Skeletal muscle tissue (tissue), 4 donors: ENCODE data around the gene LACTB. TPM values are rescaled to one million over a fixed set of nuclear protein-coding genes. Genes with fewer than 3 reads are reported as not detected.
"Not testable (repeated sequence)": the region's sequence is repeated elsewhere in the genome, so short reads cannot be mapped to it uniquely, and the experiment has no call there.

Experiments
- H3K27ac ChIP-seq: one replicate; pipeline ENCODE4 v1.7.0; 2013; ENCODE audit warnings: mild to moderate bottlenecking, low read depth, low read length, inconsistent platforms
- H3K27me3 ChIP-seq, 3 donors: one replicate each; pipeline ENCODE4 v1.7.0; 2013; ENCODE audit warnings: low read length in 3 of 3; ENCODE audit not compliant: control insufficient read depth in 3 of 3, insufficient read depth in 3 of 3
- H3K36me3 ChIP-seq, 3 donors: one replicate each; pipeline ENCODE4 v1.7.0; 2013; ENCODE audit warnings: low read length in 3 of 3; ENCODE audit not compliant: control insufficient read depth in 3 of 3, insufficient read depth in 3 of 3
- H3K4me1 ChIP-seq, 3 donors: one replicate each; pipeline ENCODE4 v1.7.0; 2013; ENCODE audit warnings: low read length in 3 of 3, mild to moderate bottlenecking in 3 of 3; ENCODE audit not compliant: control insufficient read depth in 3 of 3, insufficient read depth in 3 of 3
- H3K4me3 ChIP-seq, 3 donors: one replicate each; pipeline ENCODE4 v1.7.0; 2013; ENCODE audit warnings: low read length in 3 of 3
- H3K9ac ChIP-seq, 3 donors: one replicate each; pipeline ENCODE4 v1.7.0; 2013; ENCODE audit warnings: low read length in 3 of 3, mild to moderate bottlenecking in 3 of 3, moderate library complexity in 2 of 3, low read depth in 1 of 3
- H3K9me3 ChIP-seq, 3 donors: one replicate each; pipeline ENCODE4 v1.7.0; 2013; ENCODE audit warnings: low read length in 3 of 3; ENCODE audit not compliant: control insufficient read depth in 3 of 3
- total RNA-seq: library from RNA; depleted of rRNA; stranded (reverse); fragments of >200 nt; gene quantifications from one replicate; pipeline ENCODE4 v1.2.3, GENCODE V29; 2014
- donor health status: Osteomylitis.

LACTB gene
- total RNA-seq, 1 donor from 2014 or later: 5.2 TPM

DNA sequence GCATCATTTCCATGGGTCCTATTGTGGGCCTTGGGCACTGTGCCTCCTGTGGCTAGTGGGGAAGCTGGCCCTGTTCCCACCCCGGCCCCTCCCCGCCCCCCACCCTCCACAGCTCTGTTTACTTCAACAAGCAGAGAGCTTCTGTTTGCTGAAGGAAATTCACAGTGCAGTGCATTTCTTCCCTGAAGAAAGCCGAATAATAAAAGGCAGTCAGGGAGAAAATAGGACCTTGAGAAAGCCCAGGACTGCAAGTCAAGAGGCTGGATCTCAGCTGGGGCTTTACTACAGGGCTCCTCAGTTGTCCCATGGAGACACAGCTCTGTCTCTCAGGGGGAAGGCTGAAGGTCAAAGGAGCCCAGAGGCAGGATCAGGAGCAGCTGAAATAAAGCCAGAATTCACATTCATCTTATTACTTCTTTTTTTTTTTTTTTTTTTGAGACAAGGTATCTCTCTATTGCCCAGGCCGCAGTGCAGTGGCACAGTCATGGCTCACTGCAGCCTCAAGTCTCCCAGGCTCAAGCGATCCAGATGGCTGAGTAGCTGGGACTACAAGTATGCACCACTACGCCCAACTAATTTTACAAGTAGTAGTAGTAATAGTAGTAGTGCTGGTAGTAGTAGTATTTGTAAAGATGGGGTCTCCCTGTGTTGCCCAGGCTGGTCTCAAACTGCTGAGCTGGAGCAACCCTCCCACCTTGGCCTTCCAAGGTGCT lies 33.0 kb upstream of the LACTB start:
- H3K36me3 ChIP-seq: no peaks in the 10 kb centered on the region
- no peaks in the 10 kb centered on the region for H3K9me3 ChIP-seq
- H3K27ac ChIP-seq: no peak overlapping the region
- H3K4me3 ChIP-seq: no peak overlapping the region
- H3K9ac ChIP-seq: no peak overlapping the region
- H3K4me1 ChIP-seq: peaks cover 5 to 9% (median 8%) of the 10 kb centered on the region in 3 donors
- peaks cover 0 to 2% (median 0%) of the 10 kb centered on the region in 3 donors for H3K27me3 ChIP-seq

DNA sequence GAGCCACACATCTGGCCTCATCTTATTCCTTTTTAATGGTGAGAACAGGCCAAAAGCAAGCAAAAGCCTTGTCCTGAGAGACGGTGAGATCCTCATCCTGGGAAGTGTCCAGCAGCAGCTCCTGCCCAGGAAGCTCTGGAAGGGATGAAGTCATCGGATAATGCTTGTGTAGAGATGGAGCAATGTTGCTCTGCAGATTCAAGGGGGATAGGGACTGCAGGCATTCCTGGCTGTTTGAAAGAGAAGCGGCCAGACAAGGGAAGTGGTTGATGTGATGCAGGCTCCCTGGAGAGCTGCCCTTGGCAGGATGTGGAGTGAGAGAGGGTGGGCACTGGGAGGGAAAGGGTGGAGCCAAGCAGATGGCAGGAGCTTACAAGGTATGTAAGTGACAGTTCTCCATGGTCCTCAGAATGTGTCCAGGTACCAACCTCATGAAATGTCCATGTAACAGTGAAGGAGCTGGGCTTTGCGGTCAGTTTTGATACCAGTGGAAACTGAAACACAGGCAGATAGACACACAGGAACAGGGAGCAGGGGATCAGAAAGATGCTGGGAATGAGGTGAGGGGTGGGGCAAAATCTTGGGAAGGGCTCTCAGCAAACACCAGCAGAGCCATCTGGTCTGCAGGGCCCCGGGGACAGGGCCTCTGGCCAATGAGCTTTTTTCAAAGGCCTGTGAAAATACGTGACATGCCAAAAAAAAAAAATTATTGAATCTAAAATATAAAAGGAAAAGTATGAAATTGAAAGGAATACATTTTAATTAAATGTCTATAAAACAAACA lies 32.2 kb upstream of the LACTB start:
- no peak overlapping the region for H3K4me3 ChIP-seq
- H3K27me3 ChIP-seq: peaks cover 0 to 2% (median 0%) of the 10 kb centered on the region in 3 donors
- no peaks in the 10 kb centered on the region for H3K36me3 ChIP-seq
- no peak overlapping the region for H3K27ac ChIP-seq
- H3K4me1 ChIP-seq: peaks cover 5 to 13% (median 9%) of the 10 kb centered on the region in 3 donors
- H3K9ac ChIP-seq: no peak overlapping the region
- H3K9me3 ChIP-seq: no peaks in the 10 kb centered on the region

DNA sequence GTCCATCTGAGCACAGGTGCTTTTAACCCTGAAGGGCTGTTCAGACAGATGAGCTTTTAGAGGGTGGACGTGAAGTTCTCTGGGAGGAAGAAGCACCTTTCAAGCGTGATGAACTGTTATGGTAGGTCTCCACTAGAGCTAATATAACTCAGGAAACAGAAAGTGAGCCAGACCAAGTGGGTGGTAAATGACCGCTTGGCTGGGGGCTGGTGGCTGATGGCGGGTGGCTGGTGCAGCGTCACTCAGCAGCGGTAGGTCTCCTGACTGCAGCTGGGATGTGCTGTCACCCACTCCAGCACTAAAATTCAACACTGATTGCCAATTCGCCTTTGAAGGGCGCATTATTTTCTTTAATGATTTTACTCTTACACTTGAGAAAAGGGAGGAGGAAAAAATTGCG lies 31.2 kb upstream of the LACTB start:
- H3K4me1 ChIP-seq: peaks cover 8 to 16% (median 9%) of the 10 kb centered on the region in 3 donors
- no peaks in the 10 kb centered on the region for H3K9me3 ChIP-seq
- peaks cover 0 to 2% (median 0%) of the 10 kb centered on the region in 3 donors for H3K27me3 ChIP-seq
- H3K9ac ChIP-seq: no peak overlapping the region
- H3K4me3 ChIP-seq: no peak overlapping the region
- no peaks in the 10 kb centered on the region for H3K36me3 ChIP-seq
- no peak overlapping the region for H3K27ac ChIP-seq

DNA sequence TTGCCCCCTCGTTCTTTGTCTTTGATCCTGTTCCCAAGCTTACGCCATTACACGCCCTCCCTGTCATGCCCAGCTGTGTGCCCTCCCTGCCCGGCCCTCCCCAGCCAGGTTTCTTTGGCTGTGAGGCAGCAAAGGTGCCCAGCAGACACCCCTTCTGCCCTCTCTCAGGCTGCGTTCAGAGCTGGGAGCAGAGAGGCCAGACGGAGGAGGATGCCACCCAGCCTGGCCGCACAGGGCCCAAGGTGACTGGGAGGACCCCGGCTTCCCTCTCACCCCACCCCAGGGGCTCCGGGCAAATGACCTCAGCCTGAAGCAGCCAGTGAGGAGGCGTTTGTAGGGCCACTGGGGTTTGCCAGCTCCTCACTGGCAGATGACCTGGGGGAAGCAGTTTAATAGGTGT lies 30.8 kb upstream of the LACTB start:
- H3K9ac ChIP-seq: no peak overlapping the region
- no peaks in the 10 kb centered on the region for H3K36me3 ChIP-seq
- H3K9me3 ChIP-seq: no peaks in the 10 kb centered on the region
- H3K27ac ChIP-seq: no peak overlapping the region
- H3K4me1 ChIP-seq: peaks cover 8 to 16% (median 9%) of the 10 kb centered on the region in 3 donors
- no peak overlapping the region for H3K4me3 ChIP-seq
- peaks cover 0 to 2% (median 0%) of the 10 kb centered on the region in 3 donors for H3K27me3 ChIP-seq

DNA sequence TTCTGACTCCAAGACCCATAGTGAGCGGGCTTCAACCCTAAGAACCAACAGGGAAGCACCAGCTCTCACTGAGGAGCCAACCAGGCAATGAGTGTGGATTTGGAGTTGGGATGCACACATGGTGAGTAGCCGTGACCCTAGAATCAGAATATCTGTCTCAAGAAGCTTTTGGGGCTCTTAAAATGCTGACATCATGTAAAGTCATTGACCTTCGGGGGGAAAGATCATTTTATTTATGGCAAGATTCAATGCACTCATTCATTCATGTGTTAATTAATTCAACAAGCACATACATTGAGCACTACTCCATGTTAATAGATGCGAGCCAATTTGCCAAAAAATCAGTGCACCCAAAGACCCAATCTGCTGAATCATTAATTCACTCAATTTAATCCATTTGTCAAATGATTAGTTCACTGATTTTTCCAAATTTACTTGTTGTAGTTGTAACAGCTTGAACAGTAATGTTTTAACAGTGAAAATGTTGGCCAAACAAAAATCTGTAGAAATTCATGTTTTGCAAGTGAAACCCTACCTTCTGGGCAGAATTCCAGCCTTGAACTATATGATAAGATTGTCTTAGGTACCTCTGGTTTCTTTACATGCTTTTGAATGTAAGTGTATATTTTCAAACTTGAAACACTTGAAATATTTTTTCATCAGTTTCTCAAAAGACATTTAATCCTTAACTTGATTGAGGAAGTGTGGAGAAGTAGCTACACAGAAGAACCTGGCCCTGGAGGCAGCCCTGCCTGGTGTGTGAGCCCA lies 29.8 kb upstream of the LACTB start:
- Histone ChIP-seq H3K27me3 (peaks cover 0 to 2% (median 0%) of the 10 kb centered on the region in 3 donors), H3K4me1 (peaks cover 8 to 16% (median 9%) of the 10 kb centered on the region in 3 donors), H3K4me3 (no peak overlapping the region), H3K9ac (no peak overlapping the region), H3K36me3 (no peaks in the 10 kb centered on the region), H3K27ac (no peak overlapping the region), H3K9me3 (no peaks in the 10 kb centered on the region)

DNA sequence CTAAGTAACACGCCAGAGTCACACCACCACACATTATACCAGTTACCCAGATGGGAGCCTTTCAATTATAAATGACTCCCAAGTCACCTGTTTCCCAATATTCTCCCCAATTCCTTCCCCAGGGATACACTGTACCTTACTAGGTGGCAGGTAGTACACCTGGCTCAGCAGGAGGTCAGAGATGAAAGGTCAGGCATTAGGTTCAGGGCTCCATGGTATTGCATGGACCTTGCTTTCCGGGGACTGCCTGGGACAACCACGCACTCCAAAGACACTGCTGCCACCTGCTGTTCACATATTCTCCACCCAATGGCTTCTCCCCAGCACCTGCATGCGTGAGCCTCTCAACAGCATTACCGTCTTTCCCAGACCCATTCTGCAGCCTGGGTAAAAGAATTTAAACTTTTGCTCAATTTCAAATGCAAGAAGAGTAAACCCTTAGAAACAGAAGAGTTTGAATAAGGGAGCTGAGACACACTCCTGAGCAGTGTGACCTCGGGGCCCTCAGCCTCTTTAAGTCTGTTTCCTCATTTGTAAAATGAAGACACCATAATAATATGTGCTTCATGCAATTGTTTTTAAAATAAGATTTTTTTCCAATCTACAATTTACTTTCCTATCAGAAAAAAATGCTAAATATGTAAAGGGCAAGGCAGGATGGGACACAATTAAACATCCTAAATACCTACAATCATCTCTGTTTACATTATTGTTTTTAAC lies 28.0 kb upstream of the LACTB start:
- no peaks in the 10 kb centered on the region for H3K9me3 ChIP-seq
- no peak overlapping the region for H3K27ac ChIP-seq
- no peaks in the 10 kb centered on the region for H3K36me3 ChIP-seq
- no peak overlapping the region for H3K9ac ChIP-seq
- H3K4me3 ChIP-seq: no peak overlapping the region
- H3K27me3 ChIP-seq: no peaks in the 10 kb centered on the region
- H3K4me1 ChIP-seq: peaks cover 8 to 16% (median 9%) of the 10 kb centered on the region in 3 donors

DNA sequence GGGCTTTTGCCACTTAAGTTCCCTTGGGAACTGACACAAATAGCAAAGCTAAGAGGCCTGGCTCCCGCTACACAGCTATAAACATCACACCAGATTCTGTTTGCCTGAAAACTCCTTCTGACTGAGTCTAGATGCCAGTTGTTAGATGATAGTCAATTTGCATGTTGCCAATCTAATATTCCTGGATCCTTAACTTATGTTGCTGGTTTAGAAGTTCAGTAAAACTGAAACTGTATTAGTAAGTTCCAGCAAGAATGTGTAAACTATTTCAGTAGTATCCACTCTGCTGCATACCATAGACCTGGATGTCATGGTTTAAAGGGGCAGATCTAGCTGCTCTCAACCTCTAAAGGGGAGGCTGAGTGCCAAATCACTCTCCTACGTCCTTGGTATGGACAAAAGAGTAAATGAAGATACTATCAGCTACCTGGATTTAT lies 27.1 kb upstream of the LACTB start:
- H3K27ac ChIP-seq: no peak overlapping the region
- peaks cover 2 to 10% (median 4%) of the 10 kb centered on the region in 3 donors for H3K4me1 ChIP-seq
- no peaks in the 10 kb centered on the region for H3K27me3 ChIP-seq
- H3K36me3 ChIP-seq: no peaks in the 10 kb centered on the region
- no peak overlapping the region for H3K9ac ChIP-seq
- H3K9me3 ChIP-seq: no peaks in the 10 kb centered on the region
- no peak overlapping the region for H3K4me3 ChIP-seq

DNA sequence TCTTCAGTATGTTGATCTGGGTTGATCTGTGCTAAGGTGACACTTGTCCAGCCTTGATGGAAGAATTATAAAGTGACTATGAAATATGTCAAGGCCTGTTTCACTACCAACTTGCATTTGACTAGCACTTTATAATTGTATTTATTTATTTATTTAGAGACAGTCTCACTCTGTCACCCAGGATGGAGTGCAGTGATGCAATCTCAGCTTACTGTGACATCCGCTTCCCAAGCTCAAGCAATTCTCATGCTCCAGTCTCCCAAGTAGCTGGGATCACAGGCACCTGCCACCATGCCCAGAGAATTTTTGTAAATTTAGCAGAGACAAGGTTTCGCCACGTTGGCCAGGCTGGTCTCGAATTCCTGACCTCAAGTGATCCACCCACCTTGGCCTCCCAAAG lies 25.5 kb upstream of the LACTB start:
- H3K4me3 ChIP-seq: no peak overlapping the region

DNA sequence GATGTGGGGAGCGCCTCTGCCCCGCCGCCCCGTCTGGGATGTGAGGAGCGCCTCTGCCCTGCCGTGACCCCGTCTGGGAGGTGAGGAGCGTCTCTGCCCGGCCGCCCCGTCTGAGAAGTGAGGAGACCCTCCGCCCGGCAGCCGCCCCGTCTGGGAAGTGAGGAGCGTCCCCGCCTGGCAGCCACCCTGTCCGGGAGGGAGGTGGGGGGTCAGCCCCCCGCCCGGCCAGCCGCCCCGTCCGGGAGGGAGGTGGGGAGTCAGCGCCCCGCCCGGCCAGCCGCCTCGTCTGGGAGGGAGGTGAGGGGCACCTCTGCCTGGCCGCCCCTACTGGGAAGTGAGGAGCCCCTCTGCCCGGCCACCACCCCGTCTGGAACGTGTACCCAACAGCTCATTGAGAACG lies 22.8 kb upstream of the LACTB start:
- H3K4me3 ChIP-seq, H3K27me3 ChIP-seq, H3K4me1 ChIP-seq, H3K9me3 ChIP-seq, H3K9ac ChIP-seq, H3K27ac ChIP-seq, H3K36me3 ChIP-seq: not testable (repeated sequence)

More for the DNA sequence above, 25.5 kb upstream of the LACTB start:
- no peaks in the 10 kb centered on the region for H3K9me3 ChIP-seq
- H3K36me3 ChIP-seq: no peaks in the 10 kb centered on the region
- H3K27me3 ChIP-seq: no peaks in the 10 kb centered on the region
- no peak overlapping the region for H3K27ac ChIP-seq
- no peak overlapping the region for H3K9ac ChIP-seq
- H3K4me1 ChIP-seq: peaks cover 0 to 8% (median 4%) of the 10 kb centered on the region in 3 donors
